Activated B cell treated with CpG ODN at 0.5 μM for 24 hours (primary cell): ENCODE measurements around the gene ARNT2. TPM values are rescaled to one million over a fixed set of nuclear protein-coding genes. Genes with fewer than 3 reads are reported as not detected.

Experiments used
- ATAC-seq: fragments of 200-7000 bp; cut with Tn5 transposase; one replicate; pipeline ENCODE4 v1.10.0; 2021; ENCODE audit warnings: low read depth, mild to moderate bottlenecking, moderate library complexity
- CTCF ChIA-PET: fragments of 350-600 bp; sonication (Branson Sonifier 250); formaldehyde crosslinking; loops from one replicate; lab custom pipeline; 2021; ENCODE audit warnings: antibody characterized with exemption; lab: Charles Lee
- POLR2A ChIA-PET: fragments of 350-600 bp; sonication (Branson Sonifier 250); formaldehyde crosslinking; loops from one replicate; lab custom pipeline; 2021; ENCODE audit warnings: antibody characterized with exemption; lab: Charles Lee
- DNase-seq: peaks from one replicate; pipeline ENCODE4 v3.0.0; 2022
- H3K27ac Mint-ChIP-seq: one replicate; pipeline ENCODE4 v1.8.0; 2020; ENCODE audit warnings: mixed read lengths
- H3K27me3 Mint-ChIP-seq: one replicate; pipeline ENCODE4 v1.8.0; 2021; ENCODE audit warnings: mixed read lengths
- H3K36me3 Mint-ChIP-seq: one replicate; pipeline ENCODE4 v1.8.0; 2021; ENCODE audit warnings: low read depth, mixed read lengths
- H3K4me1 Mint-ChIP-seq: one replicate; pipeline ENCODE4 v1.8.0; 2021; ENCODE audit warnings: mixed read lengths
- H3K4me3 Mint-ChIP-seq: one replicate; pipeline ENCODE4 v1.8.0; 2020; ENCODE audit warnings: mild to moderate bottlenecking, mixed read lengths
- H3K9me3 Mint-ChIP-seq: one replicate; pipeline ENCODE4 v1.8.0; 2020; ENCODE audit warnings: mixed read lengths
- intact Hi-C: fragments of 100-400 bp; cut with micrococcal nuclease; formaldehyde crosslinking; loops from one replicate; pipeline ENCODE4 v1.15.1; 2024
- total RNA-seq: library from RNA; stranded (reverse); gene quantifications from 2 replicates; pipeline ENCODE4 v1.2.3, GENCODE V29; 2022
- TF ChIP-seq, protein P1 (sequence below): fragments of 200-600 bp; IDR thresholded peaks from one replicate; pipeline ENCODE4 v1.8.0; 2022; ENCODE audit warnings: antibody characterized with exemption, mild to moderate bottlenecking

The ARNT2 gene
- total RNA-seq, 1 donor from 2014 or later, result not detected

DNA sequence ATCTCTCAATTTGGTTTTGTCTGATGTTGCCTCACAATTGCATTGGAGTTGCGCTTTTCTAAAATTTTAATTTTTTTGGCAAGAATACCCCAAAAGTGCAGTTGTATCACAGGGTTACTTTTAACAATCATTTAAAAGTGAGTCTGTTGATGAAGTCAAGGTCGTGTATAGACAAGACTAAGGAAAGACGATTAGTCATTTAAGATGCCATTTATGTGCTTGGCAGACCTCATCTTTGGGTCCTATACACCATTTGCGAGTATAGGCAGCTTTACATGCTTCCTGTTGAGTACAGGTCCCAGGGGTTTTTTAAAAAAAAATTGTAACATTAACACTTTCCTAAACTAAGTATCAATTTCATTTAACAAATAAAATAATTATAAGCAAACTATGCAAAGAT is 12.5 kb downstream of the ARNT2 start:
- ChIA-PET POLR2A (no interaction called here), CTCF (no interaction called here)
- Mint-ChIP-seq H3K27me3 (peaks cover 19% of the 10 kb centered on the region), H3K4me3 (no peak overlapping the region), H3K27ac (no peak overlapping the region), H3K4me1 (no peaks in the 10 kb centered on the region), H3K9me3 (no peaks in the 10 kb centered on the region), H3K36me3 (no peaks in the 10 kb centered on the region)
- no peak for ATAC-seq
- TF ChIP-seq, protein P1, sequence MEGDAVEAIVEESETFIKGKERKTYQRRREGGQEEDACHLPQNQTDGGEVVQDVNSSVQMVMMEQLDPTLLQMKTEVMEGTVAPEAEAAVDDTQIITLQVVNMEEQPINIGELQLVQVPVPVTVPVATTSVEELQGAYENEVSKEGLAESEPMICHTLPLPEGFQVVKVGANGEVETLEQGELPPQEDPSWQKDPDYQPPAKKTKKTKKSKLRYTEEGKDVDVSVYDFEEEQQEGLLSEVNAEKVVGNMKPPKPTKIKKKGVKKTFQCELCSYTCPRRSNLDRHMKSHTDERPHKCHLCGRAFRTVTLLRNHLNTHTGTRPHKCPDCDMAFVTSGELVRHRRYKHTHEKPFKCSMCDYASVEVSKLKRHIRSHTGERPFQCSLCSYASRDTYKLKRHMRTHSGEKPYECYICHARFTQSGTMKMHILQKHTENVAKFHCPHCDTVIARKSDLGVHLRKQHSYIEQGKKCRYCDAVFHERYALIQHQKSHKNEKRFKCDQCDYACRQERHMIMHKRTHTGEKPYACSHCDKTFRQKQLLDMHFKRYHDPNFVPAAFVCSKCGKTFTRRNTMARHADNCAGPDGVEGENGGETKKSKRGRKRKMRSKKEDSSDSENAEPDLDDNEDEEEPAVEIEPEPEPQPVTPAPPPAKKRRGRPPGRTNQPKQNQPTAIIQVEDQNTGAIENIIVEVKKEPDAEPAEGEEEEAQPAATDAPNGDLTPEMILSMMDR, result no peak
- DNase-seq, result no peak
- intact Hi-C loops, result no loop called here

DNA sequence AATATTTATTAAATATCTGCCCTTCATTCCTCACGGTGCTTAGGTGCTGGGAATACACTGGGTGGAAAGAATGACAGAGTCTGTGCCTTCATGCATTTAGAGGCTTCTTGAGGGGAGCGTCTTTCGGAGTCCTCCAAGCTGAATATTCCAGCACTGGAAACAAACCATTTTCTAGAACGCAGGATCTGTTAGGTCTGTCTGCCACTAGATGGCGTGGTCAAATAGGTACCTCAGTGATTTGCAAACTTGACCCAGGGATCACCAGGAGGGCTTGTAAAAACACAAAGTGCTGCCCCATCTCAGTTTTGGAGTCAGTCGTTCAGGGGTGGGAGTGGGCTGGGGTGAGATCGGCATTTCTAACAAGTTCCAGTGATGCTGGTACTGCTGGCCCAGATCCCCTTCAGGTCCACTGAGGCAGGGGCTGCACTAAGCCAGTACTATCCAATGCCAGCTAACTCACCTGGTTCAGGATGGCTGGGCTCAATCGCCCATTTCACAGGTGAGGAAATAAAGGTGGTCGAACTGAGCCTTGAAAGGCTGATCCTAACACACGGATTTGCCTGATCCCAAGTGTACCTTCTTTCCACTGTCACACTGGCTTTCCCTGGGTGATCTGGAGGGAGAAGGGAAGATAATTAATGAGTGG is 14.8 kb downstream of the ARNT2 start:
- ChIA-PET CTCF (no interaction called here), POLR2A (no interaction called here)
- TF ChIP-seq, protein P1, result no peak
- H3K9me3 Mint-ChIP-seq, result no peaks in the 10 kb centered on the region
- no peaks in the 10 kb centered on the region for H3K4me1 Mint-ChIP-seq
- H3K36me3 Mint-ChIP-seq, result no peaks in the 10 kb centered on the region
- peaks cover 19% of the 10 kb centered on the region for H3K27me3 Mint-ChIP-seq
- DNase-seq (no peak), ATAC-seq (no peak)
- no peak overlapping the region for H3K27ac Mint-ChIP-seq
- H3K4me3 Mint-ChIP-seq, result no peak overlapping the region
- intact Hi-C loops, result no loop called here

DNA sequence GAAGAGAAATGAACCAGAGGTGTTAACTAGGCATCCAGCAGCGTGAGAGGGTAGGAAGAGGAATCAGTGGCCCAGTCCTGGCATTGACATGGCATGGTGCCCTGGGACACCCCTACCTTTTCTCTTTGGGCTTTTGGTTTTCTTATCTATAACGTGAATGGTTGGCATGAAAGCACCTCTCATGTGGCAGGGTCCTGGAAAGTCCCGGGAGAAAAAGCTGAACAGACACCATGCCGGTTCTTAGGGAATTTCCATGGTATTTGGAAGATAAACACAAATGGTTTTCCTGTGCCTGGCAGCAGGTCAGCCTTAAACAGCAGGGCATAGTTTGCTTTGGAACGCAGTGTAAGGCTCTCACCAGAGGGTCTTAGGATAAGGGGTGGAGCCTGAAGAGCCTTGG is 15.4 kb downstream of the ARNT2 start:
- ChIA-PET CTCF (no interaction called here), POLR2A (no interaction called here)
- no peaks in the 10 kb centered on the region for H3K4me1 Mint-ChIP-seq
- no peaks in the 10 kb centered on the region for H3K9me3 Mint-ChIP-seq
- TF ChIP-seq, protein P1, result no peak
- no peak overlapping the region for H3K4me3 Mint-ChIP-seq
- H3K27me3 Mint-ChIP-seq, result peaks cover 19% of the 10 kb centered on the region
- H3K36me3 Mint-ChIP-seq, result no peaks in the 10 kb centered on the region
- intact Hi-C loops, result no loop called here
- H3K27ac Mint-ChIP-seq, result no peak overlapping the region
- ATAC-seq (no peak), DNase-seq (no peak)

DNA sequence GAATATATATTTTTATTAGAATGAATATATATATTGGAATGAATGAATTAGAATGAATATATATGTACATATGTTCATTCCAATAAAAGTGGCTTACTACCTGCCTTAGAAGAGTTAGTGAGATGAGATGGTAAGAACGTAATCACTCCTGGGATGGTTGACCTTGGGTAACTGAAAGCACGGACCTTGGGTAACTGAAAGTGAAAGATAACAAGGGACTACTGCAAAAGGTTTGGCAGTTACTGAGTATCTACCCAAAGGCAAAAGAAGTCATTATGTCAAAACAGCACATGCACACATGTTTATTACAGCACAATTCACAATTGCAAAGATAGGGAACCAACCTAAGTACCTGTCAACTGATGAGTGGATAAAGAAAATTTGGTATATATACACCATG is 16.5 kb downstream of the ARNT2 start:
- Mint-ChIP-seq H3K36me3 (no peaks in the 10 kb centered on the region), H3K27ac (no peak overlapping the region), H3K4me3 (no peak overlapping the region), H3K9me3 (no peaks in the 10 kb centered on the region), H3K4me1 (no peaks in the 10 kb centered on the region), H3K27me3 (peaks cover 16% of the 10 kb centered on the region)
- intact Hi-C loops, result no loop called here
- ChIA-PET CTCF (no interaction called here), POLR2A (no interaction called here)
- DNase-seq (no peak), ATAC-seq (no peak)
- TF ChIP-seq, protein P1, result no peak

DNA sequence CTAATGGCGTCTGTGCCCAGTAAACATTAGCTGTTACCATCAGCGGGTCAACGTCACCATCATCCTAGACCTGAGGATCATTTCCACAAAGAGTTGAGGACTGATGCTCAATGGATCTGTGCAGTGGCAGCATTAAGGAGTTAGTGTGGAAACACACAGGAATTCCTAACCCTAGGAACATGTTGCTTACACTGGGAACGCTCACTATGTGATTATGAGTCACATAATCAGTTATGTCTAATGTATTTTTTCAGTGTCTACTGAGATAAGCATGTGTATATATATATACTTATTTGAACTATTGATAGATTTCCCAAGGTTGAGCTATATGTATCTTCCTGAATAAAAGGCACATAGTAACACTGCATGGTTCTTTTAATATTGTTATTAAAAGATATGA is 19.0 kb downstream of the ARNT2 start:
- Mint-ChIP-seq H3K36me3 (no peaks in the 10 kb centered on the region), H3K27me3 (peaks cover 7% of the 10 kb centered on the region), H3K4me3 (no peak overlapping the region), H3K27ac (no peak overlapping the region), H3K9me3 (no peaks in the 10 kb centered on the region), H3K4me1 (no peaks in the 10 kb centered on the region)
- DNase-seq, result no peak
- no peak for ATAC-seq
- POLR2A ChIA-PET, result no interaction called here
- CTCF ChIA-PET, result no interaction called here
- intact Hi-C loops, result no loop called here
- TF ChIP-seq, protein P1, result no peak
